Measurements from ENCODE around the gene SHISA9. TPM values are rescaled to one million over a fixed set of nuclear protein-coding genes. Genes with fewer than 3 reads are reported as not detected.

Gene SHISA9
- total RNA-seq, 2 experiments from 2014 or later = not detected

DNA sequence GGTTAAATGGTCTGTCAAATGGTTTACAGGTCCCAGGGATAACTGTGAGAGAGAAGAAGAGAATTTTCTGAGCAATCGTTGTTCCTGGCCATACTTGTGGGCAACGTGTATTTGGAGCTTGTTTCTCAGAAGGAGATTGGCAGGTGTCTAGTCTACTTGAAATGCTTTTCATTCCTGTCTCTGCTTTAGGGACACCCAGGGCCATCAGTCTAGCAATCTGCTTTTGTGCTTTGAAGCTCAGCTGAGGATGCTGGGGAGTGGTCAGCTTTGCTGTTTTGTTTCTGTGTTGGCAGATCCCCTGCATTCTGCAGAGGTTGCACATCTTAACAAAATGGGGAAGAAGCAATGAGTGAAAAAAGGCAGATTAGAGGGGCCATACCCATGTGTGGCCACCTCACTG is 193.7 kb downstream of the SHISA9 start:
- ChIA-PET CTCF (ENCODE audit: unreplicated experiment) (no interaction called here), POLR2A (interaction anchor here (1.2 kb wide), 1 partner anchor 126 kb away, joined by 4 read pairs; no protein-coding TSS in a partner anchor)
- Histone ChIP-seq H3K4me2 (ENCODE audit: low read length) (no peak overlapping the region), H2AFZ (ENCODE audit: low read length) (no peak overlapping the region), H3K4me1 (ENCODE audit: insufficient read depth, low read length, poor library complexity, severe bottlenecking) (no peaks in the 10 kb centered on the region), H3K9me3 (ENCODE audit: low read length) (no peaks in the 10 kb centered on the region), H3K9me2 (ENCODE audit: insufficient read depth, low read length) (no peaks in the 10 kb centered on the region), H3K27ac (ENCODE audit: low read depth, low read length, poor library complexity, severe bottlenecking) (no peak overlapping the region), H3K4me3 (ENCODE audit: low read depth, low read length, poor library complexity, severe bottlenecking) (no peak overlapping the region), H3K79me2 (ENCODE audit: insufficient read depth, low read depth, low read length) (no peaks in the 10 kb centered on the region), H4K20me1 (ENCODE audit: insufficient read depth, low read length) (no peaks in the 10 kb centered on the region), H3K36me3 (ENCODE audit: insufficient read depth, low read length) (no peaks in the 10 kb centered on the region)
- no TSS peak for BruUV-seq (replicated peaks)
- no peak for DNase-seq (ENCODE audit: low spot score)
- TF ChIP-seq, protein P1, sequence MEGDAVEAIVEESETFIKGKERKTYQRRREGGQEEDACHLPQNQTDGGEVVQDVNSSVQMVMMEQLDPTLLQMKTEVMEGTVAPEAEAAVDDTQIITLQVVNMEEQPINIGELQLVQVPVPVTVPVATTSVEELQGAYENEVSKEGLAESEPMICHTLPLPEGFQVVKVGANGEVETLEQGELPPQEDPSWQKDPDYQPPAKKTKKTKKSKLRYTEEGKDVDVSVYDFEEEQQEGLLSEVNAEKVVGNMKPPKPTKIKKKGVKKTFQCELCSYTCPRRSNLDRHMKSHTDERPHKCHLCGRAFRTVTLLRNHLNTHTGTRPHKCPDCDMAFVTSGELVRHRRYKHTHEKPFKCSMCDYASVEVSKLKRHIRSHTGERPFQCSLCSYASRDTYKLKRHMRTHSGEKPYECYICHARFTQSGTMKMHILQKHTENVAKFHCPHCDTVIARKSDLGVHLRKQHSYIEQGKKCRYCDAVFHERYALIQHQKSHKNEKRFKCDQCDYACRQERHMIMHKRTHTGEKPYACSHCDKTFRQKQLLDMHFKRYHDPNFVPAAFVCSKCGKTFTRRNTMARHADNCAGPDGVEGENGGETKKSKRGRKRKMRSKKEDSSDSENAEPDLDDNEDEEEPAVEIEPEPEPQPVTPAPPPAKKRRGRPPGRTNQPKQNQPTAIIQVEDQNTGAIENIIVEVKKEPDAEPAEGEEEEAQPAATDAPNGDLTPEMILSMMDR (conservative IDR thresholded peaks at IDR 0.05; ENCODE audit: low read length) = no peak
- TF ChIP-seq EZH2phosphoT487 (IDR thresholded peaks at IDR 0.05; ENCODE audit: borderline replicate concordance, low read depth, low read length) = no peak
- intact Hi-C loops (cut with micrococcal nuclease; ENCODE audit: unreplicated experiment) = no loop called here

DNA sequence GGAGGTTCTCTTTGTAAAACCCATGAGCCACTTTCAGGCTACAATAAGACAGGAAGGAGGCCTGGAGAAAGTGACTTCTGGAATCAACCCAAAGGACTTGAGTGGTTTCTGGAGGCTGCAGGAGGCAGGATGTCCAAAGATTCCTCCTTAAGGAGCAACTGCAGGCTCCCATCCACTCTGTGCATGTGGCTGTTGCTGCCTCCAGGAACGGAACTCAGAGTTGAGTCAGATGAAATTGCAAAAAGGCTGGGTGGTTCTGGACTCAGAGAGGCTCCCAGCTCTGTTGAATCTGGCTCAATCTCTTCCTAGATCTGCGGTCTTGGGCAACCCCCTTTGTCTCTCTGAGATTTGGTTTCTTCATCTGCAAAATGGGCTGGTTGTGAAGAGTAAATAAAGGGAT is 197.1 kb downstream of the SHISA9 start:
- H4K20me1 ChIP-seq (ENCODE audit: insufficient read depth, low read length) = no peaks in the 10 kb centered on the region
- BruUV-seq (replicated peaks) = no TSS peak
- H3K27ac ChIP-seq (ENCODE audit: low read depth, low read length, poor library complexity, severe bottlenecking) = no peak overlapping the region
- POLR2A ChIA-PET = no interaction called here
- no peak for DNase-seq (ENCODE audit: low spot score)
- no peaks in the 10 kb centered on the region for H3K9me3 ChIP-seq (ENCODE audit: low read length)
- no peak overlapping the region for H3K4me3 ChIP-seq (ENCODE audit: low read depth, low read length, poor library complexity, severe bottlenecking)
- H3K79me2 ChIP-seq (ENCODE audit: insufficient read depth, low read depth, low read length) = no peaks in the 10 kb centered on the region
- no peaks in the 10 kb centered on the region for H3K36me3 ChIP-seq (ENCODE audit: insufficient read depth, low read length)
- H3K4me2 ChIP-seq (ENCODE audit: low read length) = no peak overlapping the region
- TF ChIP-seq, protein P1 (conservative IDR thresholded peaks at IDR 0.05; ENCODE audit: low read length) = no peak
- no peak for TF ChIP-seq EZH2phosphoT487 (IDR thresholded peaks at IDR 0.05; ENCODE audit: borderline replicate concordance, low read depth, low read length)
- CTCF ChIA-PET (ENCODE audit: unreplicated experiment) = no interaction called here
- no peak overlapping the region for H2AFZ ChIP-seq (ENCODE audit: low read length)
- intact Hi-C loops (cut with micrococcal nuclease; ENCODE audit: unreplicated experiment) = no loop called here
- no peaks in the 10 kb centered on the region for H3K4me1 ChIP-seq (ENCODE audit: insufficient read depth, low read length, poor library complexity, severe bottlenecking)
- no peaks in the 10 kb centered on the region for H3K9me2 ChIP-seq (ENCODE audit: insufficient read depth, low read length)

DNA sequence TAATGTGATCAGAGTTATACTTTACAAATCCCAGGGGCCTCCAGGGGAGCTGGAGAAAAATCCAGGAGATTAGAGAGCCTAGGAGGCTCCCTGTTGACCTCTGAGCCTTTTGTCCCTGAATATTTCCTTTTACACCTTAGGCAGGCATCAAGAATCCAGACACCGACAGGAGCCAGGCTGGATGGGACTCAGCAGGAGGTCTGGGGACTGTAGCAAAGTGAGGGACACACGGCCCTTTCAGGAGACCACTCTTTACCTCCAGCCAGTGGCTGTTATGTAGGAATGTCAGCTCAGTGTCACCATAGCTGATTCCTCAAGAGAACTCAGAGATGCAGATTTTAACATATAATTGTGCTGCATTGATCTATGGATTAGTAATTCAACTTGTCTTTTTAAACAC is 198.4 kb downstream of the SHISA9 start:
- Histone ChIP-seq H3K79me2 (ENCODE audit: insufficient read depth, low read depth, low read length) (no peaks in the 10 kb centered on the region), H3K4me2 (ENCODE audit: low read length) (no peak overlapping the region), H3K4me3 (ENCODE audit: low read depth, low read length, poor library complexity, severe bottlenecking) (no peak overlapping the region), H4K20me1 (ENCODE audit: insufficient read depth, low read length) (no peaks in the 10 kb centered on the region), H3K36me3 (ENCODE audit: insufficient read depth, low read length) (no peaks in the 10 kb centered on the region), H3K4me1 (ENCODE audit: insufficient read depth, low read length, poor library complexity, severe bottlenecking) (no peaks in the 10 kb centered on the region), H3K9me2 (ENCODE audit: insufficient read depth, low read length) (no peaks in the 10 kb centered on the region), H3K27ac (ENCODE audit: low read depth, low read length, poor library complexity, severe bottlenecking) (no peak overlapping the region), H2AFZ (ENCODE audit: low read length) (no peak overlapping the region), H3K9me3 (ENCODE audit: low read length) (no peaks in the 10 kb centered on the region)
- ChIA-PET CTCF (ENCODE audit: unreplicated experiment) (no interaction called here), POLR2A (no interaction called here)
- DNase-seq (ENCODE audit: low spot score) = no peak
- intact Hi-C loops (cut with micrococcal nuclease; ENCODE audit: unreplicated experiment) = no loop called here
- TF ChIP-seq, protein P1 (conservative IDR thresholded peaks at IDR 0.05; ENCODE audit: low read length) = no peak
- TF ChIP-seq EZH2phosphoT487 (IDR thresholded peaks at IDR 0.05; ENCODE audit: borderline replicate concordance, low read depth, low read length) = no peak
- BruUV-seq (replicated peaks) = no TSS peak
